Duodenal mucosa (tissue), 2 donors: ENCODE results near the gene FZD8.
"Not testable (repeated sequence)": the region's sequence is repeated elsewhere in the genome, so short reads cannot be mapped to it uniquely, and the experiment has no call there.

Experiments
- H3K27ac ChIP-seq: one replicate; pipeline ENCODE4 v1.7.0; 2013; ENCODE audit warnings: low read depth, low read length
- H3K27me3 ChIP-seq, 2 donors: one replicate each; pipeline ENCODE4 v1.7.0; 2013; ENCODE audit warnings: low read length in 2 of 2, control low read depth in 1 of 2; ENCODE audit not compliant: insufficient read depth in 2 of 2, control insufficient read depth in 1 of 2
- H3K36me3 ChIP-seq, 2 donors: one replicate each; pipeline ENCODE4 v1.7.0; 2013; ENCODE audit warnings: low read length in 2 of 2, control low read depth in 1 of 2; ENCODE audit not compliant: insufficient read depth in 2 of 2, control insufficient read depth in 1 of 2
- H3K4me1 ChIP-seq, 2 donors: one replicate each; pipeline ENCODE4 v1.7.0; 2013; ENCODE audit warnings: low read length in 2 of 2, control low read depth in 1 of 2; ENCODE audit not compliant: insufficient read depth in 2 of 2, control insufficient read depth in 1 of 2
- H3K4me3 ChIP-seq, 2 donors: one replicate each; pipeline ENCODE4 v1.7.0; 2013; ENCODE audit warnings: low read length in 2 of 2, low read depth in 1 of 2
- H3K9ac ChIP-seq, 2 donors: one replicate each; pipeline ENCODE4 v1.7.0; 2013; ENCODE audit warnings: low read length in 2 of 2, low read depth in 1 of 2
- H3K9me3 ChIP-seq, 2 donors: one replicate each; pipeline ENCODE4 v1.7.0; 2013; ENCODE audit warnings: low read length in 2 of 2, control low read depth in 1 of 2; ENCODE audit not compliant: control insufficient read depth in 1 of 2

The FZD8 gene, protein sequence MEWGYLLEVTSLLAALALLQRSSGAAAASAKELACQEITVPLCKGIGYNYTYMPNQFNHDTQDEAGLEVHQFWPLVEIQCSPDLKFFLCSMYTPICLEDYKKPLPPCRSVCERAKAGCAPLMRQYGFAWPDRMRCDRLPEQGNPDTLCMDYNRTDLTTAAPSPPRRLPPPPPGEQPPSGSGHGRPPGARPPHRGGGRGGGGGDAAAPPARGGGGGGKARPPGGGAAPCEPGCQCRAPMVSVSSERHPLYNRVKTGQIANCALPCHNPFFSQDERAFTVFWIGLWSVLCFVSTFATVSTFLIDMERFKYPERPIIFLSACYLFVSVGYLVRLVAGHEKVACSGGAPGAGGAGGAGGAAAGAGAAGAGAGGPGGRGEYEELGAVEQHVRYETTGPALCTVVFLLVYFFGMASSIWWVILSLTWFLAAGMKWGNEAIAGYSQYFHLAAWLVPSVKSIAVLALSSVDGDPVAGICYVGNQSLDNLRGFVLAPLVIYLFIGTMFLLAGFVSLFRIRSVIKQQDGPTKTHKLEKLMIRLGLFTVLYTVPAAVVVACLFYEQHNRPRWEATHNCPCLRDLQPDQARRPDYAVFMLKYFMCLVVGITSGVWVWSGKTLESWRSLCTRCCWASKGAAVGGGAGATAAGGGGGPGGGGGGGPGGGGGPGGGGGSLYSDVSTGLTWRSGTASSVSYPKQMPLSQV

DNA sequence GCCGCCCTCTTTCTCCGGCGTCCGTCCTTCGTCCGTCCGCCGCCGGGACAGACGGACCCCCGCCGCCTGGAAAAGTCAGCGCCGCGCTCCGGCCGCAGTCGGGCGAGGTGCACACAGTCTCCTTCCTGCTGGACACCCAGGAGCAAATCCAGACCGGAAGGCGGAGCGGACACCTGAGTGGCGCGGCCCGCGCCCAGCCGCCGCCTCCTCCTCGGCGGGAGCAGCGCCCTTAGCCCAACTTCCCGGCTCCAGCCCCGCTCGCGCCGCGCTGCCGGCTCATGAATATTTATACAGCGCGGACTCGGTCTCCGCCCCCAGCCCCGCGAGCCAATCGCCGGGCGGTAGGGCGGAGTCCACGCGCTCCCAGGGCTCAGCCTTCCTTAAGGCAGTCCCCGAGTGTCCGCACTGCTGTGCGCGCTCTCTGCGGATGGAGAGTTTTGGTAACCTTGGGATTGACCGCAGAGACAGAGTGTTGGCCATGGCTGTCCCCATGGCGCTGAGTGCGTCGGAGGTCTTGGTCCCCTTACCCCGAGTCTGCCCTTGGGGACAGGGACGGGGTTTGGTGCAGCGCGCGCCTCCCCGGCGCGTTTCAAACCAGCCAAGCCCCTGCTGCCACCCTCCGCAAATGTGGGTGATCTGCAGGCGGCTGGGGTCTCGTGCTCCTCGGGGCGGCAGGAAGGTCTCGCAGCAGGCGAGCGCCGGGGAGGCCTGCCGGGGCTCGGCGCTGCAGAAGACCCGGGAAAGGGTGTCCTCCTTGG is at the start of gene FZD8:
Gene FZD8 (minus strand): TSS at position 262 of the 758 bp plus-strand sequence. CDS start 867 bp downstream, outside the sequence.
- H3K27me3 ChIP-seq, result peaks cover 24 to 43% of the 10 kb centered on the region in 2 donors
- peak within 1 kb of the TSS; percentile 25 for H3K27ac ChIP-seq
- peaks cover 9 to 33% of the 10 kb centered on the region in 2 donors for H3K4me1 ChIP-seq
- no peaks in the 10 kb centered on the region for H3K36me3 ChIP-seq
- H3K4me3 ChIP-seq, result peak within 1 kb of the TSS; percentile 70 to 82
- peak within 1 kb of the TSS; percentile 33 to 51 for H3K9ac ChIP-seq
- no peaks in the 10 kb centered on the region for H3K9me3 ChIP-seq

DNA sequence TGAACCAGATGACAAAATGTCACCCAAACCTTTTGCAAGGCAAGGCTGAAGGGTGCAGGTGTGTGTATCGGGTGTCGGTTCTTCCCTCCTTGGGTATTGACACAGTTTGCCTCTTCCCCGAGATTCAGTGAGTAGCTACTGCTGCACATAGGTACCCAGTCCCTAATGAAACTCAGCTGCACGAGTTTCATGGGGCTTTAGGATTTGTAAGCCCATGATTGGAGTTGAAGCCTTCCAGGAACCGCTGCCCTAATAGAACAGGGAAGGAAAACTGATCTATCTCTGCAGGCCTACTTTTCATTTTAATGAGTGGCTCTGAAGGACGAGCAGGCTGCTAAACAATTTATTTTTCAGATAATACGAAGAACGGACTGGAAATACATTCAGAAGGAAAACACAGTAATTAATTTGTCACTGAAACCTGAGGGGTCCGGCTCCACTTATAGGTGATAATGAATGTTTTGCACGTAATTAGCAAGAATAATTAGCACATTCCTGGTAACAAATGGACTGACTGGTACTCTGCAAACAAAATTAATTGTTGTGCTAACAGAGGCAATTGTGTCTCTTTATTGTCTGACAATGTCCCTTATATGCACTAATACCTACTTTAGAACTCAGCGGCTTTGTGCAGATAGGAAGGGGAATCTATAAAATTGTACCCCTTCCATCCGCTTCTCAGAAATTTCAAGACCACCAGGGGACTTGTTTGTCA is 49.6 kb upstream of the FZD8 start:
- Histone ChIP-seq H3K4me3 (no peak overlapping the region), H3K9me3 (no peaks in the 10 kb centered on the region), H3K27me3 (peaks cover 3 to 6% of the 10 kb centered on the region in 2 donors), H3K4me1 (no peaks in the 10 kb centered on the region), H3K27ac (no peak overlapping the region), H3K9ac (no peak overlapping the region), H3K36me3 (no peaks in the 10 kb centered on the region)

DNA sequence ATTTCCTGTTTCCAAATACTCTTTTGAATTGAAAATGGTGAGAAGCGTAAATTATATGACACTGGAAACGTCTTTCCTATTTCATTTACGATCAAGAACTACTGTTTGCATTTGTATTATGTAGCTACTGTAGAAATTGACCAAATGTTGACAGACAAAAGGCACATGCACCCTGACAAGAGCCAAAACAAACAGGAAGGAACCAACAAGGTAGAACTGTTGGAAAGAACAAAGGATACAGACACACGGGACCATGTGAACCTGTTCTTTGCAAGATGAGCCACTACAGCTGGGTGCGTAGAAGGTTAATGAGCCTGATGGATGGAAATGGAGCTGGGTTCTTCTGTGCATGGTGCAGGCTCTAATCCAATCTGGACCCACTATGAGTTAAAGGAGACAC is 48.4 kb upstream of the FZD8 start:
- no peaks in the 10 kb centered on the region for H3K9me3 ChIP-seq
- H3K4me1 ChIP-seq, result peaks cover 0 to under 1% of the 10 kb centered on the region in 2 donors
- H3K9ac ChIP-seq, result no peak overlapping the region
- H3K36me3 ChIP-seq, result no peaks in the 10 kb centered on the region
- no peak overlapping the region for H3K4me3 ChIP-seq
- no peak overlapping the region for H3K27ac ChIP-seq
- peaks cover 3 to 6% of the 10 kb centered on the region in 2 donors for H3K27me3 ChIP-seq

DNA sequence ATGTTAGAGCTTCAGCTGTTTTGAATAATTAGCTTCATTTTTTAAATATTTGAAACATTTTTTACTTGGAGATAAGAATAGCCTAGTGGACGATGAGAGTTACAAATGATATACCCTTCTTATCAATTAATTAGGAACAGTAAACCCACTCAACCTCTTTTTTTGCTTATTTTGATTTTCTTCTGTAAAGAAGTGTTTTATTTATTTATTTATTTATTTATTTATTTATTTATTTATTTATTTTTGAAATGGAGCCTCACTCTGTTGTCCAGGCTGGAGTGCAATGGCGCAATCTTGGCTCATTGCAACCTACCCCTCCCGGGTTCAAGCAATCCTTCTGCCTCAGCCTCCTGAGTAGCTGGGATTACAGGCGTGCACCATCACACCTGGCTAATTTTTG is 43.8 kb upstream of the FZD8 start:
- not testable (repeated sequence) for H3K9ac ChIP-seq
- H3K4me3 ChIP-seq, result peak overlapping the region in 1 of 2 donors; percentile 56

DNA sequence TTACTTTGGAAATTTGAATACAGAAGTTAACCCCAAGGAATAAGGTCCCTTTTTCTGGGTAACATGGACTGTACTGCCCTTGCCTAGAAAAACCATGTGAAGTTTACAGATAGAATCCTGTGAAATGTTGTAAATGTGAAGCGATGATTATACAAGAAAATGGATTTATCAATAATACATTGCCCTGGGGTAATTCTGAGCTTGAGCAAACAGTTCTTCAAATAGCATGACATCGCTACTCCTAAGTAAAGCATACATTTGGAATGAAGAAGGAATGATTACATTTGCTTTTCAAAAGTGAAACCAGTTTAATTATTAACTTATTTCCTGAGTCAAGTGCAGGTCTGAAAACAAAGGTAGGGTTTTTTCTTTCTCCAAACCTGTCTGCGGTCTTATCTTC is 43.3 kb upstream of the FZD8 start:
- peaks cover 0 to 6% of the 10 kb centered on the region in 2 donors for H3K4me1 ChIP-seq
- no peaks in the 10 kb centered on the region for H3K36me3 ChIP-seq

More for the DNA sequence above, 43.8 kb upstream of the FZD8 start:
- not testable (repeated sequence) for H3K4me1 ChIP-seq, H3K9me3 ChIP-seq, H3K27ac ChIP-seq, H3K36me3 ChIP-seq, H3K27me3 ChIP-seq

DNA sequence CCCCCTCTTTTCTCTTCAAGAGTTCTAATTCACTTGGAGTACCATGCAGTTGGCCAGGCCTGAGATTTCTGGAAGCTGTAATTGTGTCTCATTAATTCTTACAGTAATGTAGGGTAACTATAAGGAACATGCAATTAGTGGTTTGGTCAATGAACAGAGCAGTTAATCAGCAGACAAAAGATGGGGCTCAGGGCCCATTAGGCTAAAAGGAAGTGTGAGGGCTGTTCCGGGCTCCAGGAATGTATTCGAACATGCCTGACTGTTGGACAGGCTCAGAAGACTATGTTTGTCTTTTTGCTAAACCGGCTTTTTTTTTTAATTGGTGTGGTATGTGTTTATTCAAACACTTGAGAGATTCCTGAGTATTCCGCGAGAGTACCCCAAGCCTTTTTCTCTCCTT is 42.5 kb upstream of the FZD8 start:
- Histone ChIP-seq H3K9me3 (peaks cover 0 to 2% of the 10 kb centered on the region in 2 donors), H3K36me3 (no peaks in the 10 kb centered on the region), H3K27me3 (no peaks in the 10 kb centered on the region), H3K4me1 (peaks cover 0 to 6% of the 10 kb centered on the region in 2 donors), H3K27ac (no peak overlapping the region), H3K9ac (no peak overlapping the region), H3K4me3 (no peak overlapping the region)

More for the DNA sequence above, 43.3 kb upstream of the FZD8 start:
- no peak overlapping the region for H3K9ac ChIP-seq
- peaks cover 0 to 2% of the 10 kb centered on the region in 2 donors for H3K9me3 ChIP-seq
- peak overlapping the region; percentile 28 to 56 for H3K4me3 ChIP-seq
- no peaks in the 10 kb centered on the region for H3K27me3 ChIP-seq
- no peak overlapping the region for H3K27ac ChIP-seq

DNA sequence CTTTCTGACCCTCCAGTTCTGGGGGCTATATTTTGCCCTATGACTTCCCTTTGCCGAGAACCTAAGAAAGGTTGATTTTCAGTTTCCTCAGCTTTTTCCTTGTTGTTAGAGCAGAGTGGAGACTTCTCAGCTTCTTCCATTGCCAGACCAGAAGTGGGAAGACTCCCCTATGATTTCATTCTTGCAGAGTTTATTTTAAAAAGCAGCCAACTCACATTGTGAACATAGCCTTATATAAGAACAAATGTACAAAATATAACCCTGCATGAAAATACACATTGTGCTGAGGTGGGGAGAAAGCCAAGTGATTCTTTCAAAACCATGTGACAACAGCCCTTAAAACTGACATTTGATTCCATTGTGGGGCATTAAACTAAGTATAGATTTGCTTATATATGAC is 33.8 kb upstream of the FZD8 start:
- H3K27ac ChIP-seq, result no peak overlapping the region
- H3K9ac ChIP-seq, result no peak overlapping the region
- H3K36me3 ChIP-seq, result no peaks in the 10 kb centered on the region
- H3K4me3 ChIP-seq, result no peak overlapping the region
- no peaks in the 10 kb centered on the region for H3K27me3 ChIP-seq
- no peaks in the 10 kb centered on the region for H3K4me1 ChIP-seq
- no peaks in the 10 kb centered on the region for H3K9me3 ChIP-seq

DNA sequence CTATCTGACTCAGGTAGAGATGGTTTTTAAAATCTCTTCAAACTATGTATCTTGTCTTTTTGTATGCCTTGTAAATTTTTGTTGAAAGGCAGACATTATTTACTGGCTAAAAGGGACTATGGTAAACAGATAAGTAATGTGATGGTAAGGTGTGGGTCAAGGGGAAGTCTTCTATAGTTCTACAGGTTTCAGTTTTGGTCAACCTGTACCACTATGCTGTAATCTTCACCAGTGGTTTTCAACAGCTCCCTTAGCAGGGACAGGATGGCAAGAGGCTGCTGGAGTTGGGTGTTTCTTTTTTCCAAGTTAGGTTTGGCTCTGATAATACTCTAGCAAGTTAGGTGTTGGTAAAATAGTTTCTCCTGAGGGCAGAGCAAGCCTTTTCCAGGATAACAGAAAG is 32.7 kb upstream of the FZD8 start:
- H3K36me3 ChIP-seq, result no peaks in the 10 kb centered on the region
- H3K27me3 ChIP-seq, result no peaks in the 10 kb centered on the region
- no peak overlapping the region for H3K4me3 ChIP-seq
- H3K4me1 ChIP-seq, result no peaks in the 10 kb centered on the region
- H3K27ac ChIP-seq, result no peak overlapping the region
- no peaks in the 10 kb centered on the region for H3K9me3 ChIP-seq
- H3K9ac ChIP-seq, result no peak overlapping the region

DNA sequence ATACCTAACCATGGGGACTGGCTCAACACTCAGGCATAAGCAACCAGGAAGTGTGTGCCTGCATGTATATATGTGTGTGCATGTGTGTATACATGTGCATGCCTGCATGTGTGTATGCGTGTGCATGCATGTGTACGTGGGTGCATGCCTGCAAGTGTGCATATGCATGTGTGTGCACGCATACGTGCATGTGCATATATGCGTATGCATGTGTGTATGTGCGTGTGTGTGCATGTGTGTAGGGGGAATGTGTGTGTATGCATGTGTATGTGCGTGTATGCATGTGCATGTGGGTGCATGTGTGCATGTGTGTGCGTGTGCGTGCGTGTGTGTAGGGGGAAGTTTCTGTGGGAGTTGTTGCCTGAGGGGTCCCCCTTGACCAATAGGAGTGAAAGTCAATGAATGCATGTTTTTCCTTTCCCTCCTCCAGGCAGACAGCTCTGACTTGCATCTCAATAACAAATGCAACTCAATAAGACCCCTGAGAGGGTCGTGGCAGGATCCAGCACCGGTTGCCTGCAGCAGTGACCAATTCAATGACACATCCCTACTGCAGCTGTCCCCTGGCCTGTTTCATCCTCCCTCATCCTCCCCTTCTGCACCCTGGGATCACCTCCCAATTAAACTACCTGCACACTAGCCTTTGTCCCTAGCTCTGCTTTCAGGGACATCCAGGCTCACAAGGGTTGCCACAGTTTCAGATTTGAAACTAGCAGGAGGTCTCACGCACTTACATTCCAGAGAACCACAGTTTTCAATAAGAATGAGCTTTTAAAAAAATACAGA is 27.0 kb upstream of the FZD8 start:
- no peak overlapping the region for H3K9ac ChIP-seq

More for the DNA sequence above, 27.0 kb upstream of the FZD8 start:
- H3K4me3 ChIP-seq, result no peak overlapping the region
- no peaks in the 10 kb centered on the region for H3K27me3 ChIP-seq
- no peak overlapping the region for H3K27ac ChIP-seq
- no peaks in the 10 kb centered on the region for H3K36me3 ChIP-seq
- H3K9me3 ChIP-seq, result peaks cover 2 to 4% of the 10 kb centered on the region in 2 donors
- H3K4me1 ChIP-seq, result no peaks in the 10 kb centered on the region
